ENCODE results near the gene PLEK2.

PLEK2 gene

DNA sequence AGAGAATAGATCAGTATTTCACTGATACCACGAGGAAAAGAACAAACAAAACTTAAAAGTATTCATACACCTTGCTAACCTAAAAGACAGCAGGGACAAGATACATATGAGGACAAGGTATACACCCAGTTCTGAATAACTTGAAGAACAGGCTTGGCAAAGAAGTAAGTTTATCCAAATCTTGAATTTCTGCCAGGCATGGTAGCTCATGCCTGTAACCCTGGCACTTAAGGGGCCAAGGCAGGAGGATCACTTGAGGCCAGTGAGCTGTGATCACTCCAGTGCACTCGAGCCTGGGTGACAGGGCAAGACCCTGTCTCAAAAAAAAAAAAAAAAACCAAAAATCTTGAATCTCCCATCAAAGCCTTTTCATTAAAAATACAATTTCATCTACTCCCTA lies 26.8 kb downstream of the PLEK2 start:
- no peak for DNase-seq (ENCODE audit: low read depth in 1 of 2, low spot score in 1 of 2)
- H3K27ac ChIP-seq (replicated peaks) = no peak overlapping the region
- TF ChIP-seq GABPA (IDR thresholded peaks at IDR 0.05; ENCODE audit: low read depth) (no peak), POLR2AphosphoS5 (IDR thresholded peaks at IDR 0.05; ENCODE audit: low read depth) (no peak), SPI1 (IDR thresholded peaks at IDR 0.05; ENCODE audit: borderline replicate concordance, low read depth) (no peak)
- no peak overlapping the region for H3K4me3 ChIP-seq (replicated peaks; ENCODE audit: insufficient read depth, low read length)
- no peaks in the 10 kb centered on the region for H3K27me3 ChIP-seq (ENCODE audit: insufficient read depth, poor library complexity, severe bottlenecking)

DNA sequence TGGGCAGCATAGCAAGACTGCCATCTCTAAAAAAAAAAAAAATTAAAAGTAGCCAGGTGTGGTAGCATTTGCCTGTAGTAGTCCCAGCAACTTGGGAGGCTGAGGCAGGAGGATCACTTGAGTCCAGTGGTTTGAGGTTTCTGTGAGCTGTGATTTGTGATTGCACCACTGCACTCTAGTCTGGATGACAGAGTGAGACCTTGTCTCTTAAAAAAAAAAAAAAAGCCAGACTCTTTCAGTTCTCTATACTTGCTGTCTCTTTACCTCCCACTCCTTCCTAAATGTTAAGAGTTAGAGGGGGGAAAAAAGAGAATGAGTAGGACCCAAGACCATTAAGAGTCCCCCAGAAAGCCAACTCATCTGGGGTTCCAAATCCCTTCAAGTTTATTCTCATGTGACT lies 34.0 kb downstream of the PLEK2 start:
- no peak for DNase-seq (ENCODE audit: low read depth in 1 of 2, low spot score in 1 of 2)
- Histone ChIP-seq H3K27me3 (ENCODE audit: insufficient read depth, poor library complexity, severe bottlenecking) (no peaks in the 10 kb centered on the region), H3K27ac (replicated peaks) (no peak overlapping the region), H3K4me3 (replicated peaks; ENCODE audit: insufficient read depth, low read length) (no peak overlapping the region)
- TF ChIP-seq GABPA (IDR thresholded peaks at IDR 0.05; ENCODE audit: low read depth) (no peak), POLR2AphosphoS5 (IDR thresholded peaks at IDR 0.05; ENCODE audit: low read depth) (no peak), CTCF (IDR thresholded peaks at IDR 0.05; ENCODE audit: insufficient read depth, low read length) (no peak), SPI1 (IDR thresholded peaks at IDR 0.05; ENCODE audit: borderline replicate concordance, low read depth) (no peak), REST (IDR thresholded peaks at IDR 0.05; ENCODE audit: insufficient replicate concordance, low read depth) (no peak)

DNA sequence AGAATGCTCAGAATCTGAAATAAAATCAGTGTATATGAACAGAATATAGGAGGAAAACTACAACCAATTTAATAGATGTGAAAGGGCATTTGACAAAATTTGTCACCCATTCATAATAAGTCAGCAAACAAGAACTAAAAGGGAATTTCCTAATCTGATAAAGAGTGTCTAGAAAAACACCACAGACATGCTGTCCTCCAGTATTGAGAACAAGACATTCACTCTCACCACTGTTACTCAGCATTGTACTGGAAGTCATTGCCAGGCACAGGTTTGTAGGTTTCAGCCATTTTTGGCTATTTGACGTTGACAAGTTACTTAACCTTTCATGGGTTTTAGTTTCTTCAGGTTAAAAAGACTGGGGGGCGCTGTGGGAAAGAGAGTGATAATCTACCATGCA lies 38.6 kb downstream of the PLEK2 start:
- Histone ChIP-seq H3K27ac (replicated peaks) (no peak overlapping the region), H3K27me3 (ENCODE audit: insufficient read depth, poor library complexity, severe bottlenecking) (no peaks in the 10 kb centered on the region), H3K4me3 (replicated peaks; ENCODE audit: insufficient read depth, low read length) (no peak overlapping the region)
- TF ChIP-seq GABPA (IDR thresholded peaks at IDR 0.05; ENCODE audit: low read depth) (no peak), REST (IDR thresholded peaks at IDR 0.05; ENCODE audit: insufficient replicate concordance, low read depth) (no peak)
- no peak for DNase-seq (ENCODE audit: low read depth in 1 of 2, low spot score in 1 of 2)

GRCh38 chr14:67372833-67373232 lies 39.1 kb downstream of the PLEK2 start:
- Histone ChIP-seq H3K4me3 (replicated peaks; ENCODE audit: insufficient read depth, low read length) (no peak overlapping the region), H3K27ac (replicated peaks) (no peak overlapping the region), H3K27me3 (ENCODE audit: insufficient read depth, poor library complexity, severe bottlenecking) (no peaks in the 10 kb centered on the region)
- TF ChIP-seq CTCF (IDR thresholded peaks at IDR 0.05; ENCODE audit: insufficient read depth, low read length) (no peak), SPI1 (IDR thresholded peaks at IDR 0.05; ENCODE audit: borderline replicate concordance, low read depth) (no peak), REST (IDR thresholded peaks at IDR 0.05; ENCODE audit: insufficient replicate concordance, low read depth) (no peak), GABPA (IDR thresholded peaks at IDR 0.05; ENCODE audit: low read depth) (no peak)
- no peak for DNase-seq (ENCODE audit: low read depth in 1 of 2, low spot score in 1 of 2)
